ENCODE data around the gene GSTCD. TPM values are rescaled to one million over a fixed set of nuclear protein-coding genes. Genes with fewer than 3 reads are reported as not detected.

Gene GSTCD
- total RNA-seq, 1 experiment from 2014 or later: 17.9 TPM

DNA sequence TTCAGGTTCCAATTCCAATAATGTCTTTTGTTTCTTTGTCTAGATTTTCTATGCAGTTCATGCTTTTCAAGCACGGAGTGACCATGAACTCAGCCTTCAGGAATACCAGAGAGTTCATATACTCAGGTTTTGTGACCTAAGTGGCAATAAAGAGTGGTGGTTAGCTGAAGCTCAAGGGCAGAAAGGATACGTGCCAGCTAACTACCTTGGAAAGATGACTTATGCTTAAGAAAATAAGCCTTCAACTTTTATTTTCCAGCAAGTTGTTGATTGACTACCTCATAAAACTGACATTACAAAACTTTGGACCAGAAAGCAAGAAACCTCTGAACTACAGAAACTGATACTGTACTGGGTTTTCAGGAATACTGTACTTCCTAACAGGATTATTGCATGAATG, 30.9 kb upstream of the GSTCD start:
- Histone ChIP-seq H3K27ac (ENCODE audit: insufficient read length, low read depth, low read length) (no peak overlapping the region), H3K23ac (ENCODE audit: insufficient read length, low read depth, low read length) (no peak overlapping the region), H3K23me2 (ENCODE audit: insufficient read length, low read depth, low read length, poor library complexity, severe bottlenecking) (no peaks in the 10 kb centered on the region), H2AK5ac (ENCODE audit: insufficient read length, low read length) (no peak overlapping the region), H2AFZ (ENCODE audit: low read length) (no peak overlapping the region), H3T11ph (ENCODE audit: low read length) (no peak overlapping the region), H3K79me1 (ENCODE audit: insufficient read depth, low read depth, low read length, poor library complexity, severe bottlenecking) (no peaks in the 10 kb centered on the region), H2BK15ac (ENCODE audit: low read depth, low read length) (no peak overlapping the region), H3K79me2 (ENCODE audit: insufficient read depth, low read length) (no peaks in the 10 kb centered on the region), H4K5ac (ENCODE audit: insufficient read length, low read depth, low read length) (no peak overlapping the region), H3K4ac (ENCODE audit: low read depth, low read length) (no peak overlapping the region), H2BK5ac (ENCODE audit: insufficient read length, low read length) (no peak overlapping the region), H3K4me1 (ENCODE audit: insufficient read depth, low read length) (no peaks in the 10 kb centered on the region), H3K4me2 (ENCODE audit: insufficient read depth, insufficient read length, low read length) (no peak overlapping the region), H4K20me1 (ENCODE audit: control insufficient read depth, insufficient read depth, insufficient read length) (no peaks in the 10 kb centered on the region), H2BK12ac (ENCODE audit: insufficient read length, low read depth, low read length) (no peak overlapping the region), H3K56ac (ENCODE audit: insufficient read length, low read depth, low read length) (no peak overlapping the region), H3K9ac (ENCODE audit: extremely low read depth, insufficient read length, low read length) (no peak overlapping the region), H2BK20ac (ENCODE audit: low read depth, low read length, poor library complexity, severe bottlenecking) (no peak overlapping the region), H3K9me3 (ENCODE audit: control insufficient read depth, low read depth, low read length) (no peaks in the 10 kb centered on the region), H3K14ac (ENCODE audit: insufficient read depth, low read length) (no peak overlapping the region), H3K27me3 (ENCODE audit: insufficient read depth, low read length) (no peaks in the 10 kb centered on the region), H2BK120ac (ENCODE audit: low read depth, low read length, poor library complexity, severe bottlenecking) (no peak overlapping the region), H4K8ac (replicated peaks; ENCODE audit: insufficient read length, low read depth, low read length) (no peak overlapping the region), H3K18ac (ENCODE audit: insufficient read length, low read depth, low read length) (no peak overlapping the region), H4K91ac (ENCODE audit: insufficient read length, low read depth, low read length) (no peak overlapping the region)
- Mint-ChIP-seq H3K4me3 (no peak overlapping the region), H3K4me1 (peaks cover 3 to 6% of the 10 kb centered on the region in 2 experiments), H3K27ac (peak overlapping the region in 1 of 3 experiments; percentile 39; a peak in 2 of 7 replicates), H3K9me3 (no peaks in the 10 kb centered on the region), H3K27me3 (ENCODE audit: low read depth) (no peaks in the 10 kb centered on the region), H3K36me3 (ENCODE audit: insufficient read depth in 1 of 3, low read depth in 3 of 3) (peaks cover 0 to 2% (median 0%) of the 10 kb centered on the region in 3 experiments; a peak in 2 of 7 replicates)
- DNase-seq: no peak
- TF ChIP-seq CTCF (conservative IDR thresholded peaks at IDR 0.05): no peak
- WGBS (ENCODE audit: extremely low coverage, insufficient read length, low lambda C conversion rate): no CpG with 5 or more reads among the region's 2 CpGs
